ENCODE measurements around the gene SMC1A.

Gene SMC1A

DNA sequence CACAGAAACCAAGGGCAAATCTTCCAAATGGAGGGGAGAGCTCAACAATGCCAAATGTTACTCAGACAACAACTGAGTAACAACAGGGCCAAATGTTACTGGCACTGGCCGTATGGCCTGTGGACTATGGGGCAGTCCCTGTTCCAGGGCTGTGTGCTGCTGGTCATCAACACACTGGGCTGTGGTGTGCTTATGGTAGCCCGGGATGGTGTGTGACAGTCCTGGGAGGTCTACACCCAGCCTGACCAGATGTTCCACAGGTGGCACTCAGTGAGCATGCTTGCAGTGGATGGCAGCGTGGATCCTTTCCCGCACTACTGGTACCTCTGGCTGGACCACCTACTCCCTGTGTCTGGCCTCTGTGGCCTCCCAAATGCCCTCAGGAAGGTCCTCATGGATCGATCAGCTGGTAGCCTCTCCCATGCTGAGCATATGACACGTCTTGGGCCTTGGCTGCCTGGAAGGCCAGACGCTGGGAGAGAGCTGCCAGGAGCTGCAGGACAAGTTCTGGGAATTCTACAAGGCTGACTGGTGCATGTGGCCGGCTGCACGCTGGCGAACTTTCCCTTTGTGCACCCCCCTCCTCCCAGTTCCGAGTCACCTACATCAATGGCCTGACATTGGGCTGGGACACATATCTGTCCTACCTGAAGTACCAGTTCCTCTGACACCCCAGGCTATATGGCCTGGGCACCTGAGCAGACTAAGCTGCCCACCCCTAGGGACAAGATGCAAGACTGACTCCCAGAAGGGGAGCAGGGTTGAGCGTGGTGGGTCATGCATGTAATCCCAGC is 81.4 kb downstream of the SMC1A start:
- no peak for DNase-seq (ENCODE audit: low spot score)

DNA sequence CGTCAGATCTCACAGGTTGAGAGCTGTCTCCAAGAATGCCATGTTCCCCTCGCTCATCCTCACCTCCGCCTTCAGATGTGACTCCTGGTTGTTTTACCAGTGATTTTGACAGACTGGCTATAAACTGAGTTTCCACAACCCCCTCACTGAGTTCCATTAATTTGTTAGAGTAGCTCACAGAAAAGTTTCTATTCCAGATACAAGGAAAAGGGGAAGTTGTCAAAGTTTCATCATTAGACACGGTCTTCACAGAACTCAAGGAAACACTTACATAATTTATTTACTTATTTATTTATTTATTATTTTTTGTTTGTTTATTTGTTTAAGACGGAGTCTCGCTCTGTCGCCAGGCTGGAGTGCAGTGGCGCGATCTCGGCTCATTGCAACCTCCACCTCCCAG is 85.4 kb downstream of the SMC1A start:
- DNase-seq (ENCODE audit: low spot score) = no peak

DNA sequence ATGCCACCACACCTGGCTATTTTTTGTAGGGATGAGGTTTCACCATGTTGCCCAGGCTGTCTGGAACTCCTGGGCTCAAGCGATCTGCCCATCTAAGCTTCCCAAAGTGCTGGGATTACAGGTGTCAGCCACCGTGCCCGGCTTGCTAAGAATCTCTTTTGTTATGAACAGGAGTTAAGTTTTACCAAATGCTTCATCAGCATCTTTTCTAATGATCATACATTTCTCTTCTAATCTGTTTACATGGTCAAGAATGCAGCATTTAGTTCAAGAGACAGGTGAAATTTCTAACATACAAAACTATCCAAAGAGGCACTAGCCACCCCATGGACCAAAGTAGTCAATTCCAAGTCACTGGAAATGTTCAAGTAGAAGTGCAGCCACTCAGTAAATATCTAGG is 88.6 kb downstream of the SMC1A start:
- no peak for DNase-seq (ENCODE audit: low spot score)

DNA sequence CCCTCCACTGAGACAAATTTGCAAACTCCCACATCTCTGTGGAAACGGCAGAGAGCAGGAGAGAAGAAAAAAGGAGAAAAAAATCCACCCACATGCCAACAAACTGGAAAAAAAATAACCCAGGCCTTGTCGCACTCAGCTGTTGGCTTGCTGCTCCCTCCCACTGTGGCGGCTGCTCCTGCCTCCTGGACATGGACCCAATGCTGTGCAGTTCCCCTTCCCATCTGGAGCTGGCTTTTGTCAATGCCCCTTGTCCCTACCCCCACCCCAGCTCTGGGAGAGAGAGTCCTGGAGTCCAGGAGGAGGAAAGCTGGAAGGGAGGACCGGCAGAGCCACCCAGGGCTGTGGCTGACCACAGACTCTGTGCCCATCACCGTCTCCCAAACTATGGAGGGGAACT is 90.2 kb downstream of the SMC1A start:
- no peak for DNase-seq (ENCODE audit: low spot score)

DNA sequence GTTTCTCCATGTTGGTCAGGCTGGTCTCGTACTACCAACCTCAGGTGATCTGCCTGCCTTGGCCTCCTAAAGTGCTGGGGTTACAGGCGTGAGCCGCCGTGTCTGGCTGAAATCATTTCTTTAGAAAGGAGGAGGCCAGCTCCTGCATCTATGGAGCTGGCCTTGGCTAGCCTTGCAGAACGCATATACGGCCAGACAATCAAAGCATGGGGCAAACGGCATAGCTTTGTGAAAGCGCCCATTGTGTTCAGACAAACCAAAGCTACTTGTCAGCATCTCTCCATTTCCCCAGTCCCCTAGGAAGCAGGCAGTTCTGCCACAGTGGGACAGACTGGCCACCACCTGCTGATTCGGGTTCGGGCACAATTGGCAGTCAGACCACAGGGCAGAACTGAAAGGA is 92.1 kb downstream of the SMC1A start:
- no peak for DNase-seq (ENCODE audit: low spot score)

DNA sequence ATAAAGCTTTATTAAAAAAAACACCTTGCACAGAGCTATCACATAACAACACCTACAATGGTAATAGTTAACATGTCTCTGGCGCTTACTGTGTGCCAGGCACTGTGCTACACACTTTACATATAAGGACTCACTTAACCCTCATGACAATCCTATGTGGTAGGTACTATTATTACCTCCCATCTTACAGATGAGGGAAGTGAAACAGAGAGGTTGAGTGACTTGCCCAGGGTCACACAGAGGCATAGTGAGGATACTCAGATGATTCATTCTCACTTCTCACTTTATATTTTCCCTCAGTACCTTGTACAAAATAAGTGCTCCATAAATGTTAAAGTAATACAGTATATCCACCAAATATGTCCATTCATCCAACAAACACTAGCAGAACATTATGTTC is 97.7 kb downstream of the SMC1A start:
- no peak for DNase-seq (ENCODE audit: low spot score)

Data from hematopoietic multipotent progenitor cell treated with erythropoietin and hydrocortisone succinate and interleukin-3 and kit ligand, for 17 days (in vitro differentiated cells).